ENCODE measurements around the gene PDZD8. TPM values are rescaled to one million over a fixed set of nuclear protein-coding genes. Genes with fewer than 3 reads are reported as not detected.

The PDZD8 gene
- total RNA-seq, 2 donors from 2014 or later: 22.7 to 38.7 TPM

DNA sequence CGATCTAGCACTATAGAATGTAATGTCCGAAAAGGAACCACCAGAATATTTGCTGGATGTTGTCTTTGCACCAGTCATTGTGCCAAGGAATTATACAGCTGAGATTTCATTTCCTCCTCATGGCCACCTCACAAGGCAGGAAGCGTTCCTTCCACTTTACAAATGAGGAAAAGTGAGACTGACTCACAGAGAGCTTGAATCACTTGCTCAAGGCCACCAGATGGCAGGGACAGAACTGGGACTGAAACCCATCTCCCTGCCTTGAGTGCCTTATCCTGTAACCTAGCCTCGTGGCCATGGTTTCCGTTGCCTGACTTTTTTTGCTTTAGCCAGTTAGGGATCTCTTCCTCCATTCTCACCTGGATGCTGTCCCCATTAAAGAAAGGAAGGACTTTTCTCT, 44.7 kb upstream of the PDZD8 start:
- no peak for TF ChIP-seq POLR2AphosphoS5 (IDR thresholded peaks at IDR 0.05)
- TF ChIP-seq POLR2A (IDR thresholded peaks at IDR 0.05): no peak
- TF ChIP-seq, protein P1, sequence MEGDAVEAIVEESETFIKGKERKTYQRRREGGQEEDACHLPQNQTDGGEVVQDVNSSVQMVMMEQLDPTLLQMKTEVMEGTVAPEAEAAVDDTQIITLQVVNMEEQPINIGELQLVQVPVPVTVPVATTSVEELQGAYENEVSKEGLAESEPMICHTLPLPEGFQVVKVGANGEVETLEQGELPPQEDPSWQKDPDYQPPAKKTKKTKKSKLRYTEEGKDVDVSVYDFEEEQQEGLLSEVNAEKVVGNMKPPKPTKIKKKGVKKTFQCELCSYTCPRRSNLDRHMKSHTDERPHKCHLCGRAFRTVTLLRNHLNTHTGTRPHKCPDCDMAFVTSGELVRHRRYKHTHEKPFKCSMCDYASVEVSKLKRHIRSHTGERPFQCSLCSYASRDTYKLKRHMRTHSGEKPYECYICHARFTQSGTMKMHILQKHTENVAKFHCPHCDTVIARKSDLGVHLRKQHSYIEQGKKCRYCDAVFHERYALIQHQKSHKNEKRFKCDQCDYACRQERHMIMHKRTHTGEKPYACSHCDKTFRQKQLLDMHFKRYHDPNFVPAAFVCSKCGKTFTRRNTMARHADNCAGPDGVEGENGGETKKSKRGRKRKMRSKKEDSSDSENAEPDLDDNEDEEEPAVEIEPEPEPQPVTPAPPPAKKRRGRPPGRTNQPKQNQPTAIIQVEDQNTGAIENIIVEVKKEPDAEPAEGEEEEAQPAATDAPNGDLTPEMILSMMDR (IDR thresholded peaks at IDR 0.05): no peak
- no peak for DNase-seq (ENCODE audit: low spot score)
- no peaks in the 10 kb centered on the region for H3K27me3 ChIP-seq (replicated peaks; ENCODE audit: insufficient read depth)
- H3K27ac ChIP-seq: no peak overlapping the region
- no peaks in the 10 kb centered on the region for H3K9me3 ChIP-seq
- H3K36me3 ChIP-seq: no peaks in the 10 kb centered on the region
- no peak overlapping the region for H3K4me3 ChIP-seq
- intact Hi-C loops (cut with DNase I): no loop called here
- WGBS: 87% methylated on average over 5 of the region's 5 CpGs
- H3K4me1 ChIP-seq (replicated peaks): no peaks in the 10 kb centered on the region

DNA sequence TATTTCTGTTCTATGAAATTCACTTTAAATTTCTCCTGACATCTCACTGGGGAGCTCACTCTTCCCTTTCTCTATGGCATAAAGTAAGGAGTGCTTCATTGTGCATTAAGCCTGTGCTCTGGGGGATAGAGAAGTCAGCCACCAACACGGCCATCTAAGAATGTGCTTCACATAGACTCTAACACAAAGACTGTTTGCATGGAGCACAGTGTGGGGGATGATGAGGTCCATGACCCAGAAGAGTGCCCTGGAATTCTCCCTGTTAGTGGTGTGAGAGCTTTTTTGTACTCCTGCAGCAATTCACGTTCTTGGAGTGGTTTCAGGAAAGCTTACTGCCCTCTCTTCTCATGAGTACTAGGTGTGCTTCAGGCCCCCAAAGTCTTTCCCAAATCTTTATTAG, 43.9 kb upstream of the PDZD8 start:
- H3K4me1 ChIP-seq (replicated peaks): no peaks in the 10 kb centered on the region
- 83% methylated on average over 2 of the region's 2 CpGs for WGBS
- intact Hi-C loops (cut with DNase I): no loop called here
- no peak for DNase-seq (ENCODE audit: low spot score)
- TF ChIP-seq POLR2A (IDR thresholded peaks at IDR 0.05) (no peak), POLR2AphosphoS5 (IDR thresholded peaks at IDR 0.05) (no peak)
- TF ChIP-seq, protein P1 (IDR thresholded peaks at IDR 0.05): no peak
- no peak overlapping the region for H3K27ac ChIP-seq
- H3K9me3 ChIP-seq: no peaks in the 10 kb centered on the region
- no peaks in the 10 kb centered on the region for H3K27me3 ChIP-seq (replicated peaks; ENCODE audit: insufficient read depth)
- H3K36me3 ChIP-seq: no peaks in the 10 kb centered on the region
- no peak overlapping the region for H3K4me3 ChIP-seq

DNA sequence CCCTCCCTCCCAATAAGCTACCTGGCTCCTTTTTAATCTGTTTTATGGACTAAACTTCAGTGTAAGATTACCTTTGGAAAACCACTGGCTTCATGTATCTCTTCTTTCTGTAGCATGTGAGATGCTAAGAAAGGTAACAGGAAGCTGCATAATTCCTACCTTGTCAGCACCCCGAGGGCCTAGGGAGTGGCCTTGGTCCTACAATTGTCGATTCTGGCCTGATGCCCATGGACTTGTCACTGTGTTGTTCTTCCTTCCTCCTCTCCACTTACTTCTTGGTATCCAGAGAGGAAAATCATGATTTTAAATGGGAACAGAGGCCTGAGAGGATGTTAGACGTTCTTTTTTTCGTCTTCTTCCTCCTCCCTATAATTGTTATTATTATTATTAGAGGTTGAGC, 42.9 kb upstream of the PDZD8 start:
- TF ChIP-seq POLR2A (IDR thresholded peaks at IDR 0.05) (no peak), POLR2AphosphoS5 (IDR thresholded peaks at IDR 0.05) (no peak)
- TF ChIP-seq, protein P1 (IDR thresholded peaks at IDR 0.05): no peak
- no peaks in the 10 kb centered on the region for H3K27me3 ChIP-seq (replicated peaks; ENCODE audit: insufficient read depth)
- no peaks in the 10 kb centered on the region for H3K4me1 ChIP-seq (replicated peaks)
- H3K27ac ChIP-seq: no peak overlapping the region
- DNase-seq (ENCODE audit: low spot score): no peak
- no peaks in the 10 kb centered on the region for H3K36me3 ChIP-seq
- no peaks in the 10 kb centered on the region for H3K9me3 ChIP-seq
- intact Hi-C loops (cut with DNase I): no loop called here
- H3K4me3 ChIP-seq: no peak overlapping the region
- 56% methylated on average over 4 of the region's 4 CpGs for WGBS

DNA sequence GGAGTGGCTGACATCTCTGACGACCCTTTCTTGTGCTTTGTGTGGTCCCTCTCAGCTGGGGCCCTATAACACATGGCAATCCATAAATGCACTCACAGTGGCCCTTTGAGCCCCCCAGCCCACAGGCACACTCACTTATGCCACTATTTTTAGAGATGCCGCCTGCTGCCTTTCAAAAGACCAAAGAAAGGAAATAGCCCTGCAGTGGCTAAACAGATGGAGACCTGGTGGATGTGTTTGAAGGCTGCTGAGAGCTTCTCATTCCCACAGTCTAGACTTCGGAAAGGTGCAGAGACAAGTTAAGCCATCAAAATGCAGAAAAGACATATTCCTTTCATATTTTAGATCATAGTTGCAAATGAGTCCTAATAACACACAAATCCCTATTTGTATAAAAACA, 42.0 kb upstream of the PDZD8 start:
- no peaks in the 10 kb centered on the region for H3K9me3 ChIP-seq

DNA sequence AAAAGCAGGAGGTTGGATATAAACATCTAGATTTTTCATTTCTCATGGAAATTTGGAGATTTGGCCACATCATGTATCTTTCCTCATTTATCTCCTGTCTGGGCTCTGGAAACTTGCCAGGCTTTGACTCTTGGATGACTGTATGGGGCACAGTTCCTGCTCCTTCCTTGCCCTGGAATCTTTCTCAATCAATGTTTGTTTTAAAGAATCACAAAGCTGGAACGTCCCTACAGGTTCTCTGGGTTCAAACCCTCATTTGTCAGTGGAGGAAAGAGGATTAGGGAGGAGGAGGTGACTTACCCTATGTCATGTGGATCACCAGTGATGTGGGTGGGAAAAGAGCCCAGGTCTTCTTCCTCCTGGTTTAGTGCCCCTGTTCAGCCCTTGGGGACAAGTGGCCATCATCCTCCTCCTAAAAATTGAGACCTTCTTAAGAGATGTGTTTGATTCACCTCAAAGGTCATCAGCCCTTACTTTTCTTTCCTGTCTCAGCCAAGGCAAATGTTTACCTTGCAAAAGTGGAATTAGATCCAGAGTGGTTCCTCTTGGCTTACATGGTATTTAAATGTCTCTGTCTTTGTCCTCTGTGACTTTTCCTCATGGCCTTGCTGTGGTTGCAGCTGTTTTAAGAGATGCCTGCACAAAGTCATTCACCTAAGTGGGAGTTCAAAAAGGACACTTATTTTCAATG, 38.8 kb upstream of the PDZD8 start:
- Histone ChIP-seq H3K27me3 (replicated peaks; ENCODE audit: insufficient read depth) (no peaks in the 10 kb centered on the region), H3K36me3 (no peaks in the 10 kb centered on the region), H3K27ac (no peak overlapping the region), H3K4me1 (replicated peaks) (no peaks in the 10 kb centered on the region), H3K9me3 (no peaks in the 10 kb centered on the region), H3K4me3 (no peak overlapping the region)
- DNase-seq (ENCODE audit: low spot score): no peak
- TF ChIP-seq POLR2A (IDR thresholded peaks at IDR 0.05) (no peak), POLR2AphosphoS5 (IDR thresholded peaks at IDR 0.05) (no peak)
- TF ChIP-seq, protein P1 (IDR thresholded peaks at IDR 0.05): no peak
- 0% methylated on average over 1 of the region's 1 CpG for WGBS
- intact Hi-C loops (cut with DNase I): no loop called here

More for the DNA sequence above, 42.0 kb upstream of the PDZD8 start:
- no peaks in the 10 kb centered on the region for H3K36me3 ChIP-seq
- TF ChIP-seq POLR2AphosphoS5 (IDR thresholded peaks at IDR 0.05) (no peak), POLR2A (IDR thresholded peaks at IDR 0.05) (no peak)
- 61% methylated on average over 3 of the region's 3 CpGs for WGBS
- no peaks in the 10 kb centered on the region for H3K4me1 ChIP-seq (replicated peaks)
- no peak overlapping the region for H3K27ac ChIP-seq
- DNase-seq (ENCODE audit: low spot score): no peak
- intact Hi-C loops (cut with DNase I): no loop called here
- no peaks in the 10 kb centered on the region for H3K27me3 ChIP-seq (replicated peaks; ENCODE audit: insufficient read depth)
- no peak overlapping the region for H3K4me3 ChIP-seq

Measured in prostate gland (tissue), 2 donors.